Transverse colon (tissue), 4 donors: Measurements from ENCODE around the gene PPP1CC. TPM values are rescaled to one million over a fixed set of nuclear protein-coding genes. Genes with fewer than 3 reads are reported as not detected.

ENCODE experiments used
- DNase-seq: peaks from one replicate; pipeline ENCODE4 v3.0.0-alpha.2; 2019
- H3K27ac ChIP-seq, 4 donors: fragments of 200-600 bp; sonication (generic); 2 replicates each; pipeline ENCODE4 v1.5.1; 2016 to 2018; ENCODE audit warnings: inconsistent platforms in 4 of 4
- H3K27me3 ChIP-seq: fragments of 200-600 bp; sonication (generic); 2 replicates; pipeline ENCODE4 v1.5.1; 2017; ENCODE audit warnings: inconsistent platforms
- H3K36me3 ChIP-seq, 4 donors: fragments of 200-600 bp; sonication (generic); 2 replicates each; pipeline ENCODE4 v1.5.1; 2017 to 2019; ENCODE audit warnings: inconsistent platforms in 4 of 4
- H3K4me1 ChIP-seq, 4 donors: fragments of 200-600 bp; sonication (generic); 2 replicates each; pipeline ENCODE4 v1.5.1; 2017 to 2020; ENCODE audit warnings: inconsistent platforms in 4 of 4
- H3K4me3 ChIP-seq, 4 donors: fragments of 200-600 bp; sonication (generic); 1 replicate in 1 of 4; 2 replicates in 3 of 4; pipeline versions ENCODE4 v1.5.1 to v1.6.1; 2017 to 2019; ENCODE audit warnings: inconsistent platforms in 4 of 4
- H3K9me3 ChIP-seq, 2 donors: fragments of 200-600 bp; sonication (generic); 2 replicates each; pipeline ENCODE4 v1.5.1; 2017 to 2019; ENCODE audit warnings: inconsistent platforms in 2 of 2
- CTCF ChIP-seq, 5 experiments: fragments of 200-600 bp in 3 of 5; fragments of 450-650 bp in 2 of 5; sonication (generic) in 3 of 5; IDR thresholded peaks; 1 replicate in 2 of 5; 2 replicates in 3 of 5; pipeline ENCODE4 v1.5.1; 2016 to 2017; ENCODE audit warnings: antibody characterized with exemption in 5 of 5, inconsistent platforms in 3 of 5, mild to moderate bottlenecking in 2 of 5, moderate library complexity in 1 of 5
- EP300 ChIP-seq: sonication (generic); formaldehyde crosslinking; IDR thresholded peaks from one replicate; pipeline ENCODE4 v1.6.1; 2017; ENCODE audit warnings: antibody characterized with exemption, low read depth
- POLR2A ChIP-seq: fragments of 450-650 bp; IDR thresholded peaks from one replicate; pipeline ENCODE4 v1.6.1; 2016; ENCODE audit warnings: antibody characterized with exemption, mild to moderate bottlenecking, moderate library complexity
- POLR2AphosphoS5 ChIP-seq, 3 donors: sonication (generic); formaldehyde crosslinking; IDR thresholded peaks; one replicate each; pipeline ENCODE4 v1.6.1; 2016; ENCODE audit warnings: antibody characterized with exemption in 3 of 3
- WGBS, 2 donors: methylation state at CpG; one replicate each; pipeline ENCODE4 v1.1.5; 2018; ENCODE audit warnings: low coverage in 1 of 2; 5-methylcytosine and 5-hydroxymethylcytosine counted together
- in situ Hi-C, 4 donors: fragments of 200-750 bp; cut with MboI; loops; one replicate each; pipeline versions ENCODE4 v1.15.0 to v1.15.1; 2017; ENCODE audit warnings: low sequenced_read_pairs in 3 of 4, low pct_ligation_motif_present in 1 of 4, low pct_unique_long_range_greater_than_20kb in 1 of 4
- intact Hi-C: fragments of 100-400 bp; cut with DNase I; formaldehyde crosslinking; loops from one replicate; pipeline ENCODE4 v1.15.1; 2023; ENCODE audit warnings: low total_unique reads
- total RNA-seq, 4 donors: library from RNA; depleted of rRNA; stranded (reverse); fragments of >200 nt; gene quantifications; one replicate each; pipeline ENCODE4 v1.1.0, GENCODE V29; 2016

PPP1CC gene
- total RNA-seq, 4 donors from 2014 or later: 156 to 759 (median 244) TPM

GRCh38 chr12:110679201-110679600 lies 63.5 kb downstream of the PPP1CC start:
- Histone ChIP-seq H3K4me1 (peaks cover 0 to 7% (median 0%) of the 10 kb centered on the region in 4 donors), H3K27me3 (no peaks in the 10 kb centered on the region), H3K9me3 (no peaks in the 10 kb centered on the region), H3K27ac (no peak overlapping the region), H3K36me3 (no peaks in the 10 kb centered on the region), H3K4me3 (no peak overlapping the region)
- TF ChIP-seq EP300 (no peak), POLR2A (no peak)
- no peak for DNase-seq
- intact Hi-C loops (no loop called here), in situ Hi-C loops (no loop called here)
- 94% methylated on average over 12 of the region's 12 CpGs; no CpG with 5 or more reads in 1 of the 2 donors for WGBS, 2 donors

GRCh38 chr12:110677982-110678381 lies 64.7 kb downstream of the PPP1CC start:
- H3K27ac ChIP-seq: peak overlapping the region in 1 of 4 donors; percentile 0

GRCh38 chr12:110677206-110677911 lies 65.3 kb downstream of the PPP1CC start:
- H3K4me3 ChIP-seq: no peak overlapping the region
- no peaks in the 10 kb centered on the region for H3K36me3 ChIP-seq
- peak overlapping the region in 1 of 4 donors; percentile 0 for H3K27ac ChIP-seq
- WGBS, 2 donors: 60 to 65% methylated on average over 3 to 5 of the region's 5 CpGs
- no peaks in the 10 kb centered on the region for H3K9me3 ChIP-seq
- TF ChIP-seq CTCF (IDR thresholded peaks at IDR 0.05) (no peak), POLR2A (no peak)
- DNase-seq: no peak
- no peaks in the 10 kb centered on the region for H3K27me3 ChIP-seq
- peaks cover 0 to 7% (median 0%) of the 10 kb centered on the region in 4 donors for H3K4me1 ChIP-seq
- intact Hi-C loops (loop anchor here (2.0 kb wide), 1 partner anchor 519 kb away; no protein-coding TSS in a partner anchor), in situ Hi-C loops (no loop called here)

More at GRCh38 chr12:110677982-110678381, 64.7 kb downstream of the PPP1CC start:
- no peak for TF ChIP-seq POLR2A
- no peak for TF ChIP-seq EP300
- TF ChIP-seq CTCF (IDR thresholded peaks at IDR 0.05): no peak
- TF ChIP-seq POLR2AphosphoS5 (IDR thresholded peaks at IDR 0.05): no peak
- Histone ChIP-seq H3K4me3 (no peak overlapping the region), H3K36me3 (no peaks in the 10 kb centered on the region), H3K27me3 (no peaks in the 10 kb centered on the region), H3K9me3 (no peaks in the 10 kb centered on the region), H3K4me1 (peaks cover 0 to 7% (median 0%) of the 10 kb centered on the region in 4 donors)
- DNase-seq: no peak
- 81 to 100% methylated on average over 1 to 4 of the region's 4 CpGs for WGBS, 2 donors
- in situ Hi-C loops (no loop called here), intact Hi-C loops (loop anchor here (2.0 kb wide), 1 partner anchor 519 kb away; no protein-coding TSS in a partner anchor)

- TF ChIP-seq CTCF (IDR thresholded peaks at IDR 0.05) (no peak), EP300 (no peak), POLR2AphosphoS5 (IDR thresholded peaks at IDR 0.05) (no peak), POLR2A (no peak)
- Histone ChIP-seq H3K4me1 (peaks cover 0 to 7% (median 0%) of the 10 kb centered on the region in 4 donors), H3K27me3 (no peaks in the 10 kb centered on the region), H3K27ac (no peak overlapping the region), H3K4me3 (no peak overlapping the region), H3K36me3 (no peaks in the 10 kb centered on the region), H3K9me3 (no peaks in the 10 kb centered on the region)
- intact Hi-C loops: loop anchor here (2.0 kb wide), 1 partner anchor 521 kb away; no protein-coding TSS in a partner anchor
- no peak for DNase-seq
- WGBS, 2 donors: 86 to 100% methylated on average over 1 to 4 of the region's 4 CpGs
- in situ Hi-C loops: no loop called here
Measured at GRCh38 chr12:110676171-110676570, 66.5 kb downstream of the PPP1CC start.
